ENCODE data around the gene VMO1.

VMO1 gene

DNA sequence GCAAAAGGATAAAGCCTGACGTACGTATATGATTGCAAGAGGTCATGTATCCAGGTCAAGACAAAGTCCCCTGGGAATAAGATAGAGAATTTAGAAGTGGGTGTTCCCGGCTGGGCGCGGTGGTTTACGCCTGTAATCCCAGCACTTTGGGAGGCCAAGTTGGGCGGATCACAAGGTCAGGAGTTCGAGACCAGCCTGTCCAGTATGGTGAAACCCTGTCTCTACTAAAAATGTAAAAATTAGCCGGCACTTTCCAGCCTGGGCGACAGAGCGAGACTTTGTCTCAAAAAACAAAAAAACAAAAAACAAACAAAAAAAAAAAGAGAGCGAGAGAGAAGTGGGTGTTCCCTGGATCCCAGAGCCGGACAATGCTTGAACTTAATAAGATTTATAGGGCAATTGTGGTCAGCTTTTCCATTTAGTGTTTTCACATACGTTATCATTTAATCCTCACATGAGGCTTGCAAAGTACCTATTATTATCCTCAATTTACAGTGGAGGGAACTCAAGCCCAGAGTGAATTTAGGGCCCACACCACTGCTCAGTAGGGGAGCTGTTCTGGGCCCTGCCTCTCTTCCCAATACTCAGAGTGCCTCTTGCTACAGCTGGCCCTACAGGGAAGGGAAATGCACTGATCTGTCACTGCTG lies 2.1 kb upstream of the VMO1 start:
- H3K27ac ChIP-seq: peak overlapping the region; percentile 95

DNA sequence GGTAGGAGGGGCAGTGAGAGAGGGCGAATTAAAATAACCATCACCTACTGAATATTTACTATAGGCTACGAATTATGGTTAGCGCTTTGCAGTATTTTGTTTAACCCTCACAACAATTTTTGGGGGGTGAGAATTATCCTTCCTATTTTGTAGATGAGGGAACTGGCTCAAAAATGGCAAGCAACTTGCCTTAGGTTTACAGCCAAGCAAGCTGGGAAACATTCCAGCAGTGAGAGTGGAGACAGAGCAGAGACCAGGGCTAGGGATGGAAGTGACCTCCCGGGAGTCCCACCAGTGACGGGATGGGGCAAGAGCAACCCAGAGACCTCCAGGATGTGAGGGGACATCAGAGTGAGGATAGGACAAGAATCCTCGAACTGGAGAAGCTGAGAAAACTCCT lies 352 bp upstream of the VMO1 start:
- no peak for TF ChIP-seq ZFX (IDR thresholded peaks at IDR 0.05; ENCODE audit: borderline replicate concordance)
- TF ChIP-seq, protein P1, sequence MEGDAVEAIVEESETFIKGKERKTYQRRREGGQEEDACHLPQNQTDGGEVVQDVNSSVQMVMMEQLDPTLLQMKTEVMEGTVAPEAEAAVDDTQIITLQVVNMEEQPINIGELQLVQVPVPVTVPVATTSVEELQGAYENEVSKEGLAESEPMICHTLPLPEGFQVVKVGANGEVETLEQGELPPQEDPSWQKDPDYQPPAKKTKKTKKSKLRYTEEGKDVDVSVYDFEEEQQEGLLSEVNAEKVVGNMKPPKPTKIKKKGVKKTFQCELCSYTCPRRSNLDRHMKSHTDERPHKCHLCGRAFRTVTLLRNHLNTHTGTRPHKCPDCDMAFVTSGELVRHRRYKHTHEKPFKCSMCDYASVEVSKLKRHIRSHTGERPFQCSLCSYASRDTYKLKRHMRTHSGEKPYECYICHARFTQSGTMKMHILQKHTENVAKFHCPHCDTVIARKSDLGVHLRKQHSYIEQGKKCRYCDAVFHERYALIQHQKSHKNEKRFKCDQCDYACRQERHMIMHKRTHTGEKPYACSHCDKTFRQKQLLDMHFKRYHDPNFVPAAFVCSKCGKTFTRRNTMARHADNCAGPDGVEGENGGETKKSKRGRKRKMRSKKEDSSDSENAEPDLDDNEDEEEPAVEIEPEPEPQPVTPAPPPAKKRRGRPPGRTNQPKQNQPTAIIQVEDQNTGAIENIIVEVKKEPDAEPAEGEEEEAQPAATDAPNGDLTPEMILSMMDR (IDR thresholded peaks at IDR 0.05): no peak
- H3K27ac ChIP-seq: no peak overlapping the region

More for the DNA sequence above, 2.1 kb upstream of the VMO1 start:
- TF ChIP-seq ZFX (IDR thresholded peaks at IDR 0.05; ENCODE audit: borderline replicate concordance): no peak
- TF ChIP-seq, protein P1 (IDR thresholded peaks at IDR 0.05): no peak

DNA sequence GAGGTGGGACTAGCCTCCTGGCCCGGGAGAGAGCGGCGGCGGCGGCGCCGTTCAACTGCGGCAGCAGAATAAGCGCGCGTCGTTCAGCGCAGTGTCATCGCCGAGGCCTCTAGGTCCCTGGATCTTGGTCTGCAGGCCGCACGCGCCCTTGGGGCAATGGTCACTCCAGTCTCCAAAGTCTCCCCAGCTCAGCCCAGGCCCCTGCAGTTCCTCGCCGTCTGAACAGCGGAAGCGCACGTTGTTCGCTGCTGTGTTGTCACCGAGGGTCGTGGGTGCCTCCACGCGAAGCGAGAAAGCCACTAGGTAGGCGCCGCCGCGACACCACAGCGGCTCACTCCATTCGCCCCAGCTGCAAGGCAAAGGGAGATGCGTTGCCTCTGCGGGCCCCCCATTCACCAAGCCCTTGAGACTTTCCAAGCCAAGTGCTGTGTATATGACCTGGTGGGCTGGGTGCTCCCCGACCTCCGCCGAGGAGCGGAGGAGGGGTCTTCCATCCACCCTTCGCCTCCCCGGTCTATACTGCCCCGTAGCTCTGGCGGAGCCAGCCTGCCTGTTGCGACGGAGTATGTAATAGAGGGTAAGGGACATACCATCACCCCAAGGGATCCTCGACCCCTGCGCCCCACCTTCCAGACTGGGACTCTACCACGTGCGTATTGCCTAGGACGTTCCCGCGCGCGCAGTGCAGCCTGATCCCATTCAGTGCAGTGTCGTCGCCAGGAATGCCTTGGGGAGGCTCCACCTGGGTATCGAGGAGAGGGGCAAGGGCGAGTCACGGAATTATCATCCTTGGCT lies 656 bp downstream of the VMO1 start:
- no peak for TF ChIP-seq ZFX (IDR thresholded peaks at IDR 0.05; ENCODE audit: borderline replicate concordance)
- H3K27ac ChIP-seq: no peak overlapping the region

DNA sequence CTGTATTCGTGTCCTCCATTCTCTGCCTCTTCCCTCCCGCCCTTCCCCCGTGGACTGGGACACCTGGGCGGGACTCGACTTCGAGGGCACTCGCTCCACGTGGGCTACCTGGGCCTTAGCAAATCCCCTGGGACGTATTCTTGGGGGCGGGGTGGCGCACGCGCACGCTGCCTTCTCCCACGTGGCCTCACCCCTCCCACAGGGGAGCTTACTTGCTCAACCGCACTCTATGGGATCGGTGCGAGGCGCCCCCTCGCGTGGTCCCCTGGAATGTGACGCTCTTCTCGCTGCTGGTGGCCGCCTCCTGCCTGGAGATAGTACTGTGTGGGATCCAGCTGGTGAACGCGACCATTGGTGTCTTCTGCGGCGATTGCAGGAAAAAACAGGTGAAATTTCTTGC lies 3.5 kb downstream of the VMO1 start:
- no peak overlapping the region for H3K27ac ChIP-seq
- TF ChIP-seq, protein P1 (IDR thresholded peaks at IDR 0.05): no peak; the same call in 1 of the 2 replicates
- TF ChIP-seq ZFX (IDR thresholded peaks at IDR 0.05; ENCODE audit: borderline replicate concordance): no peak

DNA sequence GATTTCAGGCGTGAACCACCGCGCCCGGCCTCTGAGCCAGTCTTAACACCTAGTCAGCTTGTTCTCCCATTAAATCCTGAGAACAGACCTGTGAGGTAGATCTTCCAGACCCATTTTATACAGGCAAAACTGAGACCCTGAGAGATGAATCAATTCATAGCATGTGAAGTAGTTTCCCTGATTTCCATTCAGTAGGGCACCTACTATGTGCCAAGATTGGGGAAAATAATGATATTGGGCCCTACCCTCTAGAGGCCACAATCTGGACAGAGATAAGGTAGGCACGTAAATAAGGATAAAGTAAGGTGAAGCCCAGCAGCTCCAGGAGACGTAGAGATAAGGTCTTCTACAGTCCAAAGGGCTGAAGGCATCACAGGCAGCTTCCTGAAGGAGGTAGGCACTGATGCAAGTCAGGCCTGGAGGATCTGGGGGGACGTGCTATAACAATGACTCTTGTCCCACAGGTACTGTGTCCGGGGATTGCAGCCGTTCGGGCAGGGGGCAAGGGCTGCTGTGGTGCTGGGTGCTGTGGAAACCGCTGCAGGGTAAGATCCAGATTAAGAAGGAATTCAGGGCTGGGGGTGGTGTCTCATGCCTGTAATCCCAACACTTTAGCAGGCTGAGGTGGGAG lies 5.7 kb downstream of the VMO1 start:
- TF ChIP-seq, protein P1 (IDR thresholded peaks at IDR 0.05): no peak
- TF ChIP-seq ZFX (IDR thresholded peaks at IDR 0.05; ENCODE audit: borderline replicate concordance): no peak
- no peak overlapping the region for H3K27ac ChIP-seq

DNA sequence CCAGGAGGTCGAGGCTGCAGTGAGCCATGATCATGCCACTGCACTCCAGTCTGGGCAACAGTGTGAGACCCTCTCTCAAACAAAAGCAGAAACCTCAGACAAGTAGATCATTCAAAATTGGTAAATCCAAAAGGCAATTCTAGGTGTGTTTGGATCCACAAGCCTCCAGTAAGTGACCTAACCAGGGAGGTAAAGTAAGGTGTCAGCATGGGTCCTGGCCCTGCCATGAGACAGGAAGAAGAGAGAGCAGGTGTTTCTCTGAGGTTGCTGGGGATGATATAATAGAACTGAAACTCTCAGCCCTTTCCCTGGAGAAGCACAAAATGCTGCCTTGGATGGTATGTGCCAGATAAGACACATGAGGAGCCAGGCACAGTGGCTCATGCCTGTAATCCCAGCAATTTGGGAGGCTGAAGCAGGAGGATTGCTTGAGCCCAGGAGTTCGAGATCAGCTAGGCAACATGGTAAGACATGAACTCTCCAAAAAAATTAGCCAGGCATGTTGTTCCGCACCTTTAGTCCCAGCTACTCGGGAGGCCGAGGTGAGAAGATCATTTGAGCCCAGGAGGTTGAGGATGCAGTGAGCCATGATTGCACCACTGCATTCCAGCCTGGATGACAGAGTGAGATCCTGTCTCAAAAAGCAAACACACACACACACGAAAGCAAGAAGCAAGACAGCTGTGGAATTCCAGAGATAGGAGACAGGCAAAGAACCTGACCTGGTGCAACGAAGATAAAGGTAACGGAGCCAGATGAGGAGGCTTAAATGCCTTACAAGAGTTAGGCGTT lies 8.0 kb downstream of the VMO1 start:
- no peak for TF ChIP-seq ZFX (IDR thresholded peaks at IDR 0.05; ENCODE audit: borderline replicate concordance)
- TF ChIP-seq, protein P1 (IDR thresholded peaks at IDR 0.05): no peak
- no peak overlapping the region for H3K27ac ChIP-seq

DNA sequence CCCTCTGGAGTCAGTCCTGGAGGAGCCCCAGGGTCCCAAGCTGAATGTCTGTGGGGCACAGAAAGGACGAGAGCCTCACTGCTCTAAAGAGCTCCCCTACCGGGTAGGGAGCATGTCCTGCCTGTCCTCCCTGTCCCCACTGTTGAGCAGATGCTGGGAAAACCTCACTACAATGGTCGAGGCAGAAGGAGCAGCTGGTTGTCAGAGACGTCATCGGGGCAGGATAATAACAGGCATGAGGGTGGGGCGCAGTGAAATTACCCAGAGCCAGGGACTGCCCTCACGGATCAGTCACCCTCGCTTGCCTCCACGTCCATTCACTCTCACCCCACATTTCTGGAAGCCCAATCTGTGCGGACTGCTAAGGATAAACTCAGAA lies 13.9 kb downstream of the VMO1 start:
- no peak for TF ChIP-seq ZFX (IDR thresholded peaks at IDR 0.05; ENCODE audit: borderline replicate concordance)
- TF ChIP-seq, protein P1 (IDR thresholded peaks at IDR 0.05): no peak
- H3K27ac ChIP-seq: no peak overlapping the region

Data from 22Rv1 (cell line).